ENCODE results near the gene KLRD1. TPM values are rescaled to one million over a fixed set of nuclear protein-coding genes. Genes with fewer than 3 reads are reported as not detected.
"Not testable (repeated sequence)": the region's sequence is repeated elsewhere in the genome, so short reads cannot be mapped to it uniquely, and the experiment has no call there.

KLRD1 gene
- polyA plus RNA-seq, 1 donor, result 2.6 TPM

DNA sequence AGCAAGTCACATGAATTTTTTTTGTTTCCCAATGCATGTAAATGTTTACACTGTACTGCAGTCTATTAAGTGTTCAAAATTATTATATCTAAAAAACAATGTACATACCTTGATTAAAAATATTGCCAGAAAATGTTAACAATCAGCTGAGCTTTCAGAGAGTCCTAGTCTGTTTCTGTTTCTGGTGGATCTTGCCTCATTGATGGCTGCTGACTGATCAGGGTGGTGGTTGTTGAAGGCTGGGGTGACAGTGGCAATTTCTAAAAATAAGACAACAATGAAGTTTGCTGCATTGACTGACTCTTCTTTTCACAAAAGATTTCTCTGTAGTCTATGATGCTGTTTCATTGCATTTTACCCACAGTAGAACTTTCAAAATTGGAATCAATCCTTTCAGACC is 16.6 kb upstream of the KLRD1 start:
- Histone ChIP-seq H3K36me3 (ENCODE audit: control insufficient read depth, insufficient read depth, low read length) (no peaks in the 10 kb centered on the region), H3K27ac (ENCODE audit: low read length) (no peak overlapping the region), H3K4me3 (ENCODE audit: low read length) (no peak overlapping the region), H3K27me3 (ENCODE audit: control insufficient read depth, insufficient read depth, low read length) (no peaks in the 10 kb centered on the region), H3K4me1 (ENCODE audit: control insufficient read depth, insufficient read depth, low read length) (no peaks in the 10 kb centered on the region), H3K9me3 (ENCODE audit: control insufficient read depth, low read depth, low read length) (no peaks in the 10 kb centered on the region)
- no peak for DNase-seq

DNA sequence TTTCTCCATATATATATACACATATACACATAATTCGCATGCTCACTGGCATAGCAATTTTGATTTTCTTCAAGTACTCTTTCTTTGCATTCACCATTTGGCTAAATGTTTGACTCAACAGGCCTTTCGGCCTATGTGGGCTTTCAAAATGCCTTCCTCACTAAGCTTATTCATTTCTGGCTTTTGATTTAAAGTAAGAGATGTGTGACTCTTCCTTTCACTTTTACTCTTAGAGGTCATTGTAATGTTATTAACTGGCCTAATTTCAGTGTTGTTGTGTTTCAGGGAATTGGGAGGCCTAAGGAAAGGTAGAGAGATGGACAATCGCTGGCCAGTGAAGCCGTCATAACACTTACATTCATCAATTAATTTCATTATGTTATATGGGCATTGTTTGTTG is 14.5 kb upstream of the KLRD1 start:
- Histone ChIP-seq H3K9me3 (ENCODE audit: control insufficient read depth, low read depth, low read length) (no peaks in the 10 kb centered on the region), H3K27ac (ENCODE audit: low read length) (no peak overlapping the region), H3K4me3 (ENCODE audit: low read length) (no peak overlapping the region), H3K4me1 (ENCODE audit: control insufficient read depth, insufficient read depth, low read length) (no peaks in the 10 kb centered on the region), H3K27me3 (ENCODE audit: control insufficient read depth, insufficient read depth, low read length) (no peaks in the 10 kb centered on the region), H3K36me3 (ENCODE audit: control insufficient read depth, insufficient read depth, low read length) (no peaks in the 10 kb centered on the region)
- DNase-seq, result no peak
- WGBS (ENCODE audit: insufficient coverage, low lambda C conversion rate), result no CpG with 5 or more reads among the region's 4 CpGs

GRCh38 chr12:10293570-10294227 is 14.0 kb upstream of the KLRD1 start:
- Histone ChIP-seq H3K36me3 (ENCODE audit: control insufficient read depth, insufficient read depth, low read length) (no peaks in the 10 kb centered on the region), H3K4me3 (ENCODE audit: low read length) (no peak overlapping the region), H3K27ac (ENCODE audit: low read length) (no peak overlapping the region), H3K4me1 (ENCODE audit: control insufficient read depth, insufficient read depth, low read length) (no peaks in the 10 kb centered on the region), H3K27me3 (ENCODE audit: control insufficient read depth, insufficient read depth, low read length) (no peaks in the 10 kb centered on the region), H3K9me3 (ENCODE audit: control insufficient read depth, low read depth, low read length) (no peaks in the 10 kb centered on the region)
- 100% methylated on average over 3 of the region's 3 CpGs for WGBS (ENCODE audit: insufficient coverage, low lambda C conversion rate)
- no peak for DNase-seq

DNA sequence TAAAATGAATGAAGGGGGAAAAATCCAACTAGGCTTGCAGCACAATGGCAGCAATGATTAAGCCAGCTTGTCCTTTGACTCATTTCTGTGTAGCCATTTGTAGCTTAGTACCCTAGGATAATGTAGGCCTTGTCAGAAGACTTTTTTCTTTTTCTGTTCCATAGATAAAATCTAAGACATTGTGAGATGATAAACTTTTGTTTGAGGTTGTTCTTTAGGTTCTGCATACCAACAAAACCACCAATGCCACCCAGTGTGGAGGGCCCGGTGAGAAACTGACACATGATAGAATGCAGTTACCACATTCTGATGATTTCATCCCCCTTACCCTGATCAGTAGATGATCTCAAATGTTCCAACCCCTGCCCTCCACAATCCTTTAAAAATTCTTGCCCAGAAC is 6.6 kb upstream of the KLRD1 start:
- Histone ChIP-seq H3K4me3 (ENCODE audit: low read length) (no peak overlapping the region), H3K36me3 (ENCODE audit: control insufficient read depth, insufficient read depth, low read length) (no peaks in the 10 kb centered on the region), H3K9me3 (ENCODE audit: control insufficient read depth, low read depth, low read length) (no peaks in the 10 kb centered on the region), H3K4me1 (ENCODE audit: control insufficient read depth, insufficient read depth, low read length) (no peaks in the 10 kb centered on the region), H3K27ac (ENCODE audit: low read length) (no peak overlapping the region), H3K27me3 (ENCODE audit: control insufficient read depth, insufficient read depth, low read length) (no peaks in the 10 kb centered on the region)
- no peak for DNase-seq
- WGBS (ENCODE audit: insufficient coverage, low lambda C conversion rate), result no CpG with 5 or more reads among the region's 1 CpG

GRCh38 chr12:10304161-10304574 is 3.5 kb upstream of the KLRD1 start:
- Histone ChIP-seq H3K36me3 (ENCODE audit: control insufficient read depth, insufficient read depth, low read length) (no peaks in the 10 kb centered on the region), H3K9me3 (ENCODE audit: control insufficient read depth, low read depth, low read length) (no peaks in the 10 kb centered on the region), H3K4me1 (ENCODE audit: control insufficient read depth, insufficient read depth, low read length) (no peaks in the 10 kb centered on the region), H3K27ac (ENCODE audit: low read length) (no peak overlapping the region), H3K27me3 (ENCODE audit: control insufficient read depth, insufficient read depth, low read length) (no peaks in the 10 kb centered on the region), H3K4me3 (ENCODE audit: low read length) (no peak overlapping the region)
- no CpG with 5 or more reads among the region's 3 CpGs for WGBS (ENCODE audit: insufficient coverage, low lambda C conversion rate)
- no peak for DNase-seq

DNA sequence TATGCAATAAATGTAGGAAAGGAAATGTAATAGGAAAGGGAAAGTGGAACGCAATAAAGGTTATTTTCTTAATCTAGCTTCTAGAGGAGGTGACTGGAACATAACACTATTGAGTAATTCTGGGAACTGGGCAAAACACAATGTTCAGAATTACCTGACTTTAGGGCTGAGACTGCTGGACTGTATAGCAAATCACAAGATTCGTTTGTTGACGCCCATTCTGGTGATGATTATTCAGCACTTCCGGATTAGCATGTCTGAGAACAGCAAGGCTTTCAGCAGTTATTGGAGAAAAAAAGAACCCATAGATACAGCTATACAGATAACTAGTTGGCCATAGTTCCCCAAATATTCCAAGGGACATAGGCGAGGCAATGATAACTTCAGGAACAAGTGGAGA is 2.3 kb upstream of the KLRD1 start:
- DNase-seq, result no peak
- H3K27me3 ChIP-seq (ENCODE audit: control insufficient read depth, insufficient read depth, low read length), result no peaks in the 10 kb centered on the region
- H3K9me3 ChIP-seq (ENCODE audit: control insufficient read depth, low read depth, low read length), result no peaks in the 10 kb centered on the region
- H3K4me3 ChIP-seq (ENCODE audit: low read length), result no peak overlapping the region
- 100% methylated on average over 1 of the region's 5 CpGs for WGBS (ENCODE audit: insufficient coverage, low lambda C conversion rate)
- no peaks in the 10 kb centered on the region for H3K4me1 ChIP-seq (ENCODE audit: control insufficient read depth, insufficient read depth, low read length)
- no peaks in the 10 kb centered on the region for H3K36me3 ChIP-seq (ENCODE audit: control insufficient read depth, insufficient read depth, low read length)
- H3K27ac ChIP-seq (ENCODE audit: low read length), result no peak overlapping the region

DNA sequence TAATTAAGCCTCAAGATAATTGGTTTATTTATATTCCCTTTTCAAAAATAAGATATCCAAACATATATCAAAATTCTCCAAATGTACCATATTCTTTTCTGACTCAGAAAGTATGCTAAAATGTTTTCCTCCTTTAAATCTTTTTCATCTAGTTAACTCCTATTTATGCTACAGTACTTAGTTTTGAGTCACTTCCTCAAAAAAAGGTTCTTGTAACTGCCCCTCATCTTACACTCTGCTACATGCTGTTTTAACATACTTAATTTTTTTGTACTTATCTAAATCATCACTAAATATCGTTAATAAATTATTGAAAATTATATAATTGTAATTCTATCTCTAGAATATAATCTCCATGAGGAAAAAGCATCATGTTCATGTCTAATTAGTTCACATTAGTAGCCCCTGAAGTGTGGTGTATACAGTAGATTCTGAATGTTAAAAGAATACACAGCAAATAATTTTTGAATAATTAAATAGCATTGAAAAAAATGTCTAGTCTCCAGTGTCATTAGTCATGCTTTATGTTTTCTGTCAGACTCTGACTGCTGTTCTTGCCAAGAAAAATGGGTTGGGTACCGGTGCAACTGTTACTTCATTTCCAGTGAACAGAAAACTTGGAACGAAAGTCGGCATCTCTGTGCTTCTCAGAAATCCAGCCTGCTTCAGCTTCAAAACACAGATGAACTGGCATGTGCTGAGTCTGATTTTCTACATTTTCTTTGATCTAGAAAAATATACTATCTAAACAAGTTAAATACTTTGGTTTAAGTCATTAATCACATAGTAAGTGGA is 3.5 kb downstream of the KLRD1 start:
- Histone ChIP-seq H3K27me3 (ENCODE audit: control insufficient read depth, insufficient read depth, low read length) (no peaks in the 10 kb centered on the region), H3K9me3 (ENCODE audit: control insufficient read depth, low read depth, low read length) (no peaks in the 10 kb centered on the region), H3K27ac (ENCODE audit: low read length) (no peak overlapping the region), H3K4me3 (ENCODE audit: low read length) (no peak overlapping the region), H3K4me1 (ENCODE audit: control insufficient read depth, insufficient read depth, low read length) (no peaks in the 10 kb centered on the region), H3K36me3 (ENCODE audit: control insufficient read depth, insufficient read depth, low read length) (no peaks in the 10 kb centered on the region)
- no peak for DNase-seq
- no CpG with 5 or more reads among the region's 4 CpGs for WGBS (ENCODE audit: insufficient coverage, low lambda C conversion rate)

- Histone ChIP-seq H3K36me3 (ENCODE audit: control insufficient read depth, insufficient read depth, low read length) (no peaks in the 10 kb centered on the region), H3K27me3 (ENCODE audit: control insufficient read depth, insufficient read depth, low read length) (no peaks in the 10 kb centered on the region), H3K4me1 (ENCODE audit: control insufficient read depth, insufficient read depth, low read length) (no peaks in the 10 kb centered on the region), H3K27ac (ENCODE audit: low read length) (no peak overlapping the region), H3K9me3 (ENCODE audit: control insufficient read depth, low read depth, low read length) (no peaks in the 10 kb centered on the region), H3K4me3 (ENCODE audit: low read length) (no peak overlapping the region)
- WGBS (ENCODE audit: insufficient coverage, low lambda C conversion rate), result no CpG with 5 or more reads among the region's 2 CpGs
- no peak for DNase-seq
Measured at GRCh38 chr12:10319388-10319787, 11.7 kb downstream of the KLRD1 start.

- H3K4me1 ChIP-seq (ENCODE audit: control insufficient read depth, insufficient read depth, low read length), result no peaks in the 10 kb centered on the region
- WGBS (ENCODE audit: insufficient coverage, low lambda C conversion rate), result 90% methylated on average over 1 of the region's 1 CpG
- no peaks in the 10 kb centered on the region for H3K9me3 ChIP-seq (ENCODE audit: control insufficient read depth, low read depth, low read length)
- no peak overlapping the region for H3K4me3 ChIP-seq (ENCODE audit: low read length)
- no peaks in the 10 kb centered on the region for H3K36me3 ChIP-seq (ENCODE audit: control insufficient read depth, insufficient read depth, low read length)
- H3K27ac ChIP-seq (ENCODE audit: low read length), result no peak overlapping the region
- H3K27me3 ChIP-seq (ENCODE audit: control insufficient read depth, insufficient read depth, low read length), result no peaks in the 10 kb centered on the region
- no peak for DNase-seq
Measured at GRCh38 chr12:10320643-10321042, 13.0 kb downstream of the KLRD1 start.

DNA sequence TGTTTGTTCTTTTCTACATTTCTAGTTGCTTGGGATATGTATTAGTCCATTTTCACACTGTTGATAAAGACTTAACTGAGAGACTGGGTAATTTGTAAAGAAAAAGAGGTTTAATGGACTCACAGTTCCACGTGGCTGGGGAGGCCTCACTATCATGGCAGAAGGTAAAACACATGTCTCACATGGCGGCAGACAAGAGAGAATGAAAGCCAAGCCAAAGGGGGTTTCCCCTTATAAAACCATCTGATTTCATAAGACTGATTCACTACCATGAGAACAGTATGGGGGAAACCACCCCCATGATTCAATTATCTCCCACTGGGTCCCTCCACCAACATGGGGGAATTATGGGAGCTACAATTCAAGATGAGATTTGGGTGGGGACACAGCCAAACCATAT is 21.0 kb downstream of the KLRD1 start:
- not testable (repeated sequence) for H3K36me3 ChIP-seq (ENCODE audit: control insufficient read depth, insufficient read depth, low read length); DNase-seq; H3K27me3 ChIP-seq (ENCODE audit: control insufficient read depth, insufficient read depth, low read length); H3K27ac ChIP-seq (ENCODE audit: low read length); H3K9me3 ChIP-seq (ENCODE audit: control insufficient read depth, low read depth, low read length); H3K4me3 ChIP-seq (ENCODE audit: low read length); H3K4me1 ChIP-seq (ENCODE audit: control insufficient read depth, insufficient read depth, low read length)
- WGBS (ENCODE audit: insufficient coverage, low lambda C conversion rate), result no CpG with 5 or more reads among the region's 2 CpGs
